Peyer's patch (tissue), 4 donors: Measurements from ENCODE around the gene MYO3B. TPM values are rescaled to one million over a fixed set of nuclear protein-coding genes. Genes with fewer than 3 reads are reported as not detected.

Experiments used
- DNase-seq, 3 donors: peaks; one replicate each; pipeline ENCODE4 v3.0.0-alpha.2; 2017 to 2019
- H3K27ac ChIP-seq, 4 donors: fragments of 200-600 bp; sonication (generic); one replicate each; pipeline ENCODE4 v1.5.1; 2016 to 2019
- H3K27me3 ChIP-seq, 2 donors: fragments of 200-600 bp; sonication (generic); one replicate each; pipeline ENCODE4 v1.5.1; 2019
- H3K36me3 ChIP-seq, 3 donors: fragments of 200-600 bp; sonication (generic); one replicate each; pipeline ENCODE4 v1.5.1; 2016 to 2019
- H3K4me1 ChIP-seq, 4 donors: fragments of 200-600 bp; sonication (generic); one replicate each; pipeline ENCODE4 v1.5.1; 2016 to 2019
- H3K4me3 ChIP-seq, 4 donors: fragments of 200-600 bp; sonication (generic); 1 replicate in 3 of 4; 2 replicates in 1 of 4; pipeline ENCODE4 v1.5.1; 2016 to 2019; ENCODE audit warnings: mild to moderate bottlenecking in 1 of 4
- H3K9me3 ChIP-seq, 4 donors: fragments of 200-600 bp; sonication (generic); one replicate each; pipeline ENCODE4 v1.5.1; 2016 to 2019; ENCODE audit warnings: mild to moderate bottlenecking in 1 of 4
- CTCF ChIP-seq, 6 experiments: fragments of 450-650 bp in 4 of 6; fragments of 200-600 bp in 2 of 6; sonication (generic) in 1 of 6; IDR thresholded peaks; one replicate each; pipeline ENCODE4 v1.5.1; 2017 to 2019; ENCODE audit warnings: antibody characterized with exemption in 6 of 6, mild to moderate bottlenecking in 3 of 6, moderate library complexity in 1 of 6
- POLR2A ChIP-seq, 2 donors: fragments of 450-650 bp; IDR thresholded peaks; one replicate each; pipeline ENCODE4 v1.5.1; 2017; ENCODE audit warnings: antibody characterized with exemption in 2 of 2, mild to moderate bottlenecking in 2 of 2, moderate library complexity in 2 of 2
- total RNA-seq, 4 donors: library from RNA; depleted of rRNA; stranded (reverse); fragments of >200 nt; gene quantifications; one replicate each; pipeline ENCODE4 v1.1.0, GENCODE V29; 2016

Gene MYO3B
- total RNA-seq, 4 donors from 2014 or later = not detected

- H3K9me3 ChIP-seq = no peaks in the 10 kb centered on the region
- no peaks in the 10 kb centered on the region for H3K4me1 ChIP-seq
- H3K4me3 ChIP-seq = no peak overlapping the region
- no peak for DNase-seq
- no peaks in the 10 kb centered on the region for H3K27me3 ChIP-seq
- no peak overlapping the region for H3K27ac ChIP-seq
- TF ChIP-seq CTCF (IDR thresholded peaks at IDR 0.05) = no peak
- TF ChIP-seq POLR2A (IDR thresholded peaks at IDR 0.05) = no peak
- no peaks in the 10 kb centered on the region for H3K36me3 ChIP-seq
Observed at GRCh38 chr2:170254293-170254732, 76.4 kb downstream of the MYO3B start.

GRCh38 chr2:170255137-170255536 lies 77.2 kb downstream of the MYO3B start:
- no peak for DNase-seq
- Histone ChIP-seq H3K36me3 (no peaks in the 10 kb centered on the region), H3K4me1 (no peaks in the 10 kb centered on the region), H3K27ac (no peak overlapping the region), H3K9me3 (peaks cover 0 to under 1% (median 0%) of the 10 kb centered on the region in 4 donors), H3K27me3 (no peaks in the 10 kb centered on the region), H3K4me3 (no peak overlapping the region)
- TF ChIP-seq CTCF (IDR thresholded peaks at IDR 0.05) (no peak), POLR2A (IDR thresholded peaks at IDR 0.05) (no peak)

GRCh38 chr2:170255971-170256370 lies 78.0 kb downstream of the MYO3B start:
- Histone ChIP-seq H3K27ac (no peak overlapping the region), H3K36me3 (no peaks in the 10 kb centered on the region), H3K9me3 (peaks cover 0 to 4% (median 0%) of the 10 kb centered on the region in 4 donors), H3K4me3 (no peak overlapping the region), H3K27me3 (no peaks in the 10 kb centered on the region), H3K4me1 (no peaks in the 10 kb centered on the region)
- no peak for DNase-seq
- TF ChIP-seq CTCF (IDR thresholded peaks at IDR 0.05) (no peak), POLR2A (IDR thresholded peaks at IDR 0.05) (no peak)

- Histone ChIP-seq H3K9me3 (peaks cover 0 to 4% (median 0%) of the 10 kb centered on the region in 4 donors), H3K27ac (no peak overlapping the region), H3K27me3 (no peaks in the 10 kb centered on the region), H3K36me3 (no peaks in the 10 kb centered on the region), H3K4me1 (no peaks in the 10 kb centered on the region), H3K4me3 (no peak overlapping the region)
- DNase-seq = no peak
- TF ChIP-seq POLR2A (IDR thresholded peaks at IDR 0.05) (no peak), CTCF (IDR thresholded peaks at IDR 0.05) (no peak)
Observed at GRCh38 chr2:170258382-170258781, 80.4 kb downstream of the MYO3B start.

- Histone ChIP-seq H3K4me3 (no peak overlapping the region), H3K27me3 (no peaks in the 10 kb centered on the region), H3K9me3 (peaks cover 0 to 4% (median 0%) of the 10 kb centered on the region in 4 donors), H3K4me1 (no peaks in the 10 kb centered on the region), H3K27ac (no peak overlapping the region), H3K36me3 (no peaks in the 10 kb centered on the region)
- TF ChIP-seq CTCF (IDR thresholded peaks at IDR 0.05) (no peak), POLR2A (IDR thresholded peaks at IDR 0.05) (no peak)
- no peak for DNase-seq
Observed at GRCh38 chr2:170260188-170260587, 82.2 kb downstream of the MYO3B start.

GRCh38 chr2:170261566-170261965 lies 83.6 kb downstream of the MYO3B start:
- no peak overlapping the region for H3K27ac ChIP-seq
- TF ChIP-seq POLR2A (IDR thresholded peaks at IDR 0.05) = no peak
- no peak for TF ChIP-seq CTCF (IDR thresholded peaks at IDR 0.05)
- peaks cover 0 to 4% (median 0%) of the 10 kb centered on the region in 4 donors for H3K9me3 ChIP-seq
- no peak overlapping the region for H3K4me3 ChIP-seq
- DNase-seq = no peak
- H3K27me3 ChIP-seq = no peaks in the 10 kb centered on the region
- no peaks in the 10 kb centered on the region for H3K4me1 ChIP-seq
- no peaks in the 10 kb centered on the region for H3K36me3 ChIP-seq
